Activated CD4-positive, alpha-beta T cell treated with anti-CD3 and anti-CD28 coated beads, Interleukin-2, amount 50 U/mL, for 48 hours (primary cell): ENCODE measurements around the gene PHETA2.

Source experiments
- DNase-seq, 2 experiments: peaks; one replicate each; pipeline ENCODE4 v3.0.0-alpha.2; 2020

The PHETA2 gene, protein sequence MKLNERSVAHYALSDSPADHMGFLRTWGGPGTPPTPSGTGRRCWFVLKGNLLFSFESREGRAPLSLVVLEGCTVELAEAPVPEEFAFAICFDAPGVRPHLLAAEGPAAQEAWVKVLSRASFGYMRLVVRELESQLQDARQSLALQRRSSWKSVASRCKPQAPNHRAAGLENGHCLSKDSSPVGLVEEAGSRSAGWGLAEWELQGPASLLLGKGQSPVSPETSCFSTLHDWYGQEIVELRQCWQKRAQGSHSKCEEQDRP

DNA sequence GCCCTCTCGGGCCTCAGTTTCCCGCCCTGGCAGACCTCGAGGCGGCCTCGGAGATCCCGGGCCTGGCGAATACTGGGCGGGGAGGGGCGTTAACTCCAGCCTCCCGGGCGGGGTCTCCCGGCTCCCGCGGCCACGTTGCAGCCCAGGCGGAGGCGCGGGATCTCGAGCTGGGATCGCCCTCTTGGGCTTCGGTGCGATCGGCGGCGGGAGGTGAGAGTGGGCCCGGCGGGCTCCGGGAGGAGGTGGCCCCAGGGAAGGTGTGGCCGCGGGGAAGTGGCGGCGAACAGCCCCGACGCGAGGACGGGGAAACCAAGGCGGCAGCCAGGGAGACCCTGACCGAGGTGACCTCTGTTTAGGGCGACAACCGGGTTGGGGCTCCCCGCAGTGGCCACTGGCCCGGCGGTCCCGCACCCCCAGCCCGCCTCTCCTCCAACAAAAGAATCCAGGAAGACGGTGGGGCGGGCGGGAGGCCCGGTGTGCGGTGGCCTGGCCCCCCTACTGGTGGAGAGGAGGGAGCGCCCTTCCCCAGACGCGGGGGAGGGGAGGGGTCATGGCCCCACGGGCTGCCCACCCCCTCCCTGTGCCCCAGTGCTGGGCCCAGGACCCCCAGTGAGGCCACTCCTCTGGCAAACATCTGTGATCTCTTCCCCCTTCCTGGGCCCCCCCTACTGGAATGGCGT is at the start of gene PHETA2:
Gene PHETA2 (plus strand): TSS at position 117 of the 680 bp plus-strand sequence. CDS start 3,046 bp downstream, outside the sequence.
- DNase-seq = peak; percentile 58 to 65

DNA sequence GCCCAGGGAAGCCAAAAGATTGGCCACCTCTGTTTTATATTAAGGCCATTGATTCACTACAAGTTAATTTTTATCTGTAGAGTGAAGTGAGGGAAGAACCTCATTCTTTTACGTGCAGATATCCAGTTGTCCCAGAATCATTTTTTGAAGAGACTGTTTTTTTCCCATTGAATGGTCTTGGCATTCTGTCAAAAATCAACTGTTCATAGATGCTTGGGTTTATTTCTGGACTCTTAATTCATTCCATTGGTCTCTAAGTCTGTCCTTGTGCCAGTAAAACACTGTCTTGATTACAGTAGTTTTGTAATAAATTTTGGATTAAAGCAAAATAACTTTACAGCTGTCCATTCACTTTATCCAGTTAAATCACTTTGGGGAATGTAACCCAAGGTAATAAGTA is 48.6 kb upstream of the PHETA2 start:
- no peak for DNase-seq

DNA sequence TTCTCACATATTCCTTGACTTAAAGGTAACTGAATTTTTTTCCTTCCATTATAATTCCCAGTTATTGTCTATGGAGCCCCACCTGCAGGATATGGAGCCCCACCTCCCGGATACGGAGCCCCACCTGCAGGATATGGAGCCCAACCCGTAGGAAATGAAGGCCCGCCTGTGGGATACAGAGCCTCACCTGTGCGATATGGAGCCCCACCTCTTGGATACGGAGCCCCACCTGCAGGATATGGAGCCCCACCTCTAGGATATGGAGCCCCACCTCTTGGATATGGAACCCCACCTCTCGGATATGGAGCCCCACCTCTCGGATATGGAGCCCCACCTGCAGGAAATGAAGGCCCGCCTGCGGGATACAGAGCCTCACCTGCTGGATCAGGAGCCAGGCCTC is 47.3 kb upstream of the PHETA2 start:
- DNase-seq = no peak

DNA sequence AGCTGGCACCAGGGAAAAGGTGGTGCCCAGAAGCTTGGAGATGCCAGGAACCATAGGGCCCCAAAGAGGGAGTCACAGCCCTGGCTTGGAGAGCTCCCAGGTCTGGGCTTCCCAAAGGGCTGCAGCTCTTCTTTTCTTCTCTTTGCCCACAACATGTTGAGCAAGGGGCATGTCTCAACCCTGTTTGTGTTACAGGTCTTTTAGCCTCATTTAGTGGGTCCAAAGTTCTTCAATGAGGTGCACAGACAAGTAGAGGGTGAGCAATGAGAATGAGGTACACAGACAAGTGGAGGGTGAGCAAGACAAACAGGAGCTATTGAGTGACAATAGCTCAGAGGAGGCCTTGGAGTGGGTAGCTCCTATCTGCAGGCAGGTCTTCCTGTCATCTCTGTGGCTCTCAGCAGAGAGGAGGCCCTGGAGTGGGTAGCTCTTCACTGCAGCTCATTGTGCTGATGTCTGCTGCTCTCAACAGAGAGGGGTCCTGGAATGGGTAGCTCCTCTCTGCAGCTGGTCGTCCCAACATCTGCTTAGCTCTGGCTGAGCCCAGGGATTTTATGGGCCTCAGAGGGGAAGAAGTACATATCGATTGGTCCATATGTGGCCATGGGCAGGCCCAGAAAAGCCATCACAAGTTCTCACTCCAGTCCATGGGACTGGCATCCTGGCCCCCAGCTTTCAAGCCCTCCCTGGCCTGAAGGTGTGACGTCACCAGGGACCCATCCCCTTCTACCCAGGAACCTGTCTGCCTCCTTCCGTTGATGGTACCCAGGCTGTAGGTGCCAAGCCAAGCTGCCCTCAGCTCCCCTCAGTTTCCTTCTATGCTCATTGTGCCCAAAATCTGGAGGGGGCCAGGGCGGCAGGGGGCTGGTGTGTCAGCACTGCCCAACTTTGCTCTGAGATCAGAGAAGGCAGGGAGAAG is 40.5 kb upstream of the PHETA2 start:
- no peak for DNase-seq

DNA sequence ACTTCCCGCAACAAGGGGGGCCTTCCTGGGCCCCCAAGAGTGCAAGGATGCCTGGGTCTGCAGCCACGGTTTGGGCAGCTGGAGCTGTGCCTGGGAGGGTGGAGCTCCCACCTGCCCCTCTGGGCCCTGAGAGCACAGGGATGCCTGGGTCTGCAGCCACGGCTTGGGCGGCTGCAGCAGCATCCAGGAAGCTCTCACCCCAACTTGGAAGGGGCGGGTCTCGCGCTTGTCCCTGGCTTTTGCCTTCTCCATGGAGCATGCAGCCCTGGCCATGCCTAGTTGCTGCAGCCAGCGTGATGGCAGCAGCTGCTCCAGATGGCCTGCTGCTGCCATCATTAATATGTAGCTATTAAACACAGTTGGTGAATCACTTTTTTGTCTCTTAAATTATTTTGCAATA is 38.8 kb upstream of the PHETA2 start:
- no peak for DNase-seq

DNA sequence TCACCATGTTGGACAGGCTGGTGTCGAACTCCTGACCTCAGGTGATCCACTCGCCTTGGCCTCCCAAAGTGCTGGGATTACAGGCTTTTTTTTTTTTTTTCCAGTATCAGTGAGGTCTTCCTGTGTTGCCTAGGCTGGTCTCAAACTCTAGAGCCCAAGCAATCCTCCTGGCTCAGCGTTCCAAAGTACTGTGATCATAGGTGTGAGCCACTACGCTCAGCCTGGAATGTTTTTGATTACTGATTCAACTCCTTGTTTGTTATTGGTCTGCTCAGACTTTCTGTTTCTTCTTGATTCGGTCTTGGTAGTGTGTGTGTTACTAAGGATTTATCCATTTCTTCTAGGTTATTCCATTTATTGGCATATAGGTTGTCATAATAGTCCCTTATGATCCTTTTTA is 34.8 kb upstream of the PHETA2 start:
- no peak for DNase-seq

DNA sequence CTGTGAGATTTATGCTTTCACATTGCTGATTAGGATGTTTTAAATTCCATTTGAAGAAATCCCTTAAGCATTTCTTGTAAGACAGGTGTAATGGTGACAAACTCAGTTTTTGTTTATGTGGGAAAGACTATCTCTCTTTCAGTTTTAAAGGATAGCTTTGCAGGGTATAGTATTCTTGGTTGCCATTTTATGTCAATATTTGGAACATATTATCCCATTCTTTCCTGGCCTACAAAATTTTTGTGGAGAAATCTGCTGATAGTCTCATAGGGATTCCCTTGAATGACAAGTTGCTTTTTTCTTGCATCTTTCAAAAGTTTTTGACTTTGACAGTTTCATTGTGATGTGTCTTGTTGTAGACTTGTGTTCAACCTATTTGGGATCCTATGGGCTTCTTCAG is 32.3 kb upstream of the PHETA2 start:
- DNase-seq = no peak

DNA sequence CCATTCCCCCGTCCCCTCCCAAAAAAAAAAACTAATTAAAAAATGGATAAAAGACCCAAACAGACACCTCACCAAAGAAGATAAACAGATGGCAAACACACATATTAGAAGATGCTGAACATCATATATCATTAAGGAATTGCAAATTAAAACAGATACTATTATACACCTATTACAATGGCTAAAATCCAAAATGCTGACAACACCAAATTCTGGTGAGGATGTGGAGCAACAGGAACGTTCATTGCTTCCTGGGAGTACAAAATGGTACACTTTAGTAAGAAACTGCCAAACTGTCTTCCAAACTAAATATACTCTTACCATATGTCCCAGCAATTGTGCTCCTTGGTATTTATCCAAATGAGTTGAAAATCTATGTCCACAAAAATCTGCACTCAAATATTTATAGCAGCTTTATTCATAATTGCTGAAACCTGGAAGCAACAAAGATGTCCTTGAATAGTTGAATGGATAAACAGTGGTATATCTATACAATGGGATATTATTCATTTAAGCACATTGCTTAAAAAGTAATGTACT is 23.3 kb upstream of the PHETA2 start:
- DNase-seq = no peak

DNA sequence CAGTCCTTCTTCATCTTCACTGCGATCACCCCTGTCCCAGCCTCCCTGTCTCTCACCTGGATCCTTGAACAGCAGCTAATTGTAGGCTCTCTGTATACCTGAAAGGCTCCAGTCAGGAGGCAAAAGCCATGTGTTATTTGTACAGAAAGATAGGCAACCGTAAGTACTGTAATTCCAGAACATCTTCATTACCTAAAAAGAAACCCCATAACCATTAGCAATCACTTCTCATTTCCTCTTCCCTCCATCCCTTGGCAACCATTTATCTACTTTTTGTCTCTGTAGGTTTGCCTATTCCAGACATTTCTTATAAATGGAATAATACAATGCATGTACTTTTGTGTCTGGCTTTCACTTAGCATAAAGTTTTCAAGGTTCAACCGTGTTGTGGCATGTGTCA is 21.3 kb upstream of the PHETA2 start:
- DNase-seq = no peak

DNA sequence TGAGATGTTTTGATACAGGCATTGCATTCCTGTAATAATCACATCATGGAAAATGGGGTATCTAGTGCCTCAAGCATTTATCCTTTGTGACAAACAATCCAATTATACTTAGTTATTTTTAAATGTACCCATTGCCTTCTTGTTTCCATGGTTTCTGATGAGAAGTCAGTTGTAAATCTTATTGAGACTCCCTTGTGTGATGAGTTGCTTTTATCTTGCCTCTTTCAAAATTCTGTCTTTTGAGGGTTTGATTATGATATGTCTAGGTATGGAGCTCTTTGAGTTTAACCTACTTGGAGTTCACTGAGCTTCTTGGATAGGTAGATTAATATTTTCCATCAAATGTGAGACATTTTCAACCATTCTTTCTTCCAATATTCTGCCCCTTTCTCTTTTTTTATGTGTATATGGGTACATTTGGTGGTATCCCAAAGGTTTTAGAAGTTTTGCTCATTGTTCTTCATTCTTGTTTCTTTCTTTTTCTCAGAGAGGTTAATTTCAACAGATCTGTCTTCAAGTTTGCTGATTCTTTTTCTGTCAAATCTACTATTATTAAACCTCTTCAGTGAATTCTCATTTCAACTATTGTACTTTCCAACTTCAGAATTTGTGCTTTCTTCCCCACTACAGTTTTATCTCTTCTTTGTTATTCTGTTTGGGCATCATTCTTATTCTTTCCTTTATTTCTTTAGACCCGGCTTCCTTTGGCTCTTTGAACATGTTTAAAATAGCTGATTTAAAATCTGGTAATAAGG is 17.1 kb upstream of the PHETA2 start:
- no peak for DNase-seq

DNA sequence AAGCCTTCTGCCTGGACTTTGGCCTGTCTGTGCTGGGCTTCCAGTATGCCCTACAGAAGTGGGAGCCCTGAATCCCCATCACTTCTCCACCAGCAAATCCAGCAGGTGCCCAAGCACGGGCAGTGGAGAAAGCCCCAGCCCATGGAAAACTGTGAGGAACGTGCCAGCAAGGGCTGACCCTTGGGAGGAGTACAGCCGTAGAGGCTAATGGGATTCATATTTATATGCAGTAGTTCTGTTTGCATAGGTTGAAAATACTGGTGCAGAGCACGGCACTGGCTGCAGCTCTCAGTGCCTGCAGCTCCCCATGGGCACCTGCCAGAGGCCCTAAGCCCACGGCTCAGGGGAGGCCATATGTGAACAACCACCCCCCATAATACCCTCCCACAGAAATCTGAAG is 13.6 kb upstream of the PHETA2 start:
- no peak for DNase-seq

DNA sequence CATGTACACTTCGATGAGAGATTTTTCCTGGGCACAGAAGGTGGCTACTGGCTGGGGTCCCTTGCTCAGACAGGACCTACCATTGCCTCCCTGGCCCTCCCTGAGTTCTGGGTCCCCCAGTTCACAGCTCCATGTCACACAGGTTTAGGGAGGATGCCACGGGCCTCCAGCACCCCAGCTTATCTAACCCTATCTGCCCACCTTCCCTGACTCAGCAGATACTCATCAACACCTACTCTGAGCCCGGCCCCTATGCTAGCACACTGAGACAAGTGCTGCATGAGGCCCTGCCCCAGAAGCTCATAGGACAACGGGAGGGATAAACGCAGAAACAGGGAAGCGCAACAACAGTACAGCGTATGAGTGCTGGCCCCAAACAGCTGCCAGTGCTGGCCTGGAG is 13.0 kb upstream of the PHETA2 start:
- DNase-seq = no peak

DNA sequence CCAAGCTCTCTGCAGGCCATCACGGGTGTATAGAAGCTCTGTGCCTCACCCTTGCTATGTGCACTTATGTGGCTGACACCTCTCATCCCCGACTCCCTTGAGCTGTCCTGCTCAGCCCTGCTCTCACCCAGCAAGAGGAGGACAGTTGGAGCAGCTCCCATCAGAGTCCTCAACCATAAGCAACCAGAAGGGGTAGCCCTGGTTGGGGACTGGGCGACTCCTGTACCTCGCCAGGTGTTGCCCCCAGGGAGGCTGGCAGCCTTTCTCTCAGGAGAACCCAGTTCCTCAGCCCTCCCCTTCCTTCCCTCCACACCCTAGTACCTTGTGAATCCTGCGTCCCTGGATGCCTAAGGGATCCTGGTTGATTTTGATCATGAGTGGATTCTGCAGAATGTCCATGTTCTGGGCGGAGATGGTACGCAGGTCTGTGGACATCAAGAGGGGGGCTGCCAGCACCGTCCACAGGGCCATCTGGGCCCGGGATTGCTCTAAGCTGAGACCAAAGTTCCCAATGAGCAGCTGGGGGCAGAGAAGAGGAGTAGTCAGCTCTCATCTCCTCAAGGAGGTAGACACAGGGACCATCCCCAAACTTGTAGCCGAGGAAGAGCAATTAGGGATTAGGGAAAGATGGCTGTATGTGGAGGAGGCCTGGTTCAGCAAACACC is 11.4 kb upstream of the PHETA2 start:
- no peak for DNase-seq

DNA sequence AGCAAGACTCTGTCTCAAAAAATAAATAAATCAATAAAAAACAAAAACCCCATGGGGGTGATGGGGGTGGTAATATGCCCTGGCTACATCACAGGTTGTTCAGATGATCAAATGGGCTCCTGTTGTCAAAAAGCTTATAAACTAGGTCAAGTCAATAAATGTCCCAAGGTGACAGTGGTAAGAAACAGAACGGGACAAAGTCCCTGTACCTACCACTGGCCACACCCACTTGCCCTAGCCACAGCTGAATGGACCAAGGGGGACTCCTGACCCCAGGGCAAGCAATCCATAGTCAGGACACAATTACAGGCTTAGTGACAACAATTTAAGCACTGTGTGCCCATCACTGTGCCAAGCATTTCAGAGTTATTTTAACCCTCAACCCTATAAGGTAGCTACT is 9.4 kb upstream of the PHETA2 start:
- DNase-seq = no peak

DNA sequence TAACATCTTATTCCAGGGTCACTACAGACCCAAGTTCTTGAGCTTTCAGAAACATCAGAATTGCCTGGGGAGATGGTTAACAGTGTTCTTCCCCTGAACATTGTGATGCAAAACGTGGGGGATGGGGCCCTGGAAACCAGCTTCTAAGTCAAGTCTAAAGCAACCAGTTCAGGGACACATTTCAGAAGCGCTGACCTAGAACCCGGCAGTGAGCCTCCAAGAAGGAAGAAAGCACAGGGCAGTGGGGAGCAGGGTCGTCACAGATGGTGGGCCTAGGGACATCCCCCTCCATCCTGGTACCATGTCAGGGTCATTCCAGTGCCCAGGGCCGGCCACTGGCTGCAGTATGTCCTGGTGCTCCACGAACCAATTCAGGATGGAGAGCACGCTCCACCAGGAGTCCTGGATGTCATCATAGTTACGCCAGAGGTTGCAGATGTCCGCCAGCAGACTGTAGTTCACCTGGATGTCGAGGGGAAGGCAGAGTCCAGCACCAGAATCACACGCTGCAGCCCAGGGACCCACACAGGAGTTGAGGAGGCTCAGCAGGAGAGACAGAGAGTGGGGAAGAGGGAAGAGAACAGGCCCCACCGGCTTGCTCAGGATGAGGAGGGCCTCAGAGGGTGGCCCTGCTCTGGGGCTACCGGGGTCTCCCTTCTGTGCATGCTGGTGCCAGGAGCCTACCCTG is 8.5 kb upstream of the PHETA2 start:
- DNase-seq = no peak

DNA sequence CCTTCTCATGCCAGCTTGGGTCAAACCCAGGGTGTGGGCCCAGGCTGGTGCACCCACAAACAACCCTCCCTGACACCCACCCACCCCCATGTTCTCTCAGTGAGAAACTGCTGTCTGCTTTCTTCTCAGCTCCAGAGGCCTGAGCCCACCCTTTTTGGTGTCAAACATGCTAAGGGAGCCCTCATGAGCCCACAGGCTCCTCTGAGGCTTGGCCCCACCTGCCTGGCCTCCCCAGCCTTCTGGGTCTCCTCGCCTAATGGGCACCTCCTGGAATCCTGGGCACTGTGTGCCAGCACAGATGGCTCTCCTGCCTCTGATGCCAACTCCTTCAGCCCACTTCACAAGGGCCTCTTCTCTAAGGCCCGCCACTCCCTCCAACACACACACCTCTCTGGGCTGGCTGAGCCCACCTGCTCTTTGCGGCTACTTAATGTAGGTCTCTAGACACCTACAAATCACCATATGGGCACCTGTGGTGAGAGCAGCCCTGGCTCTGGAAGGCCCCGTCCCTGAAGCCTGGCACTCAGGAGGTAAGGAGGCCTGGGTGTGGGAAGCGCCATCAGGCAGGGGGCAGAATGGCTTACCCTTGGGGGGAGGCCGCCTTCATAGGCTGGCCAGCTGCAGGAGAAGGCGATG is 7.8 kb upstream of the PHETA2 start:
- no peak for DNase-seq

DNA sequence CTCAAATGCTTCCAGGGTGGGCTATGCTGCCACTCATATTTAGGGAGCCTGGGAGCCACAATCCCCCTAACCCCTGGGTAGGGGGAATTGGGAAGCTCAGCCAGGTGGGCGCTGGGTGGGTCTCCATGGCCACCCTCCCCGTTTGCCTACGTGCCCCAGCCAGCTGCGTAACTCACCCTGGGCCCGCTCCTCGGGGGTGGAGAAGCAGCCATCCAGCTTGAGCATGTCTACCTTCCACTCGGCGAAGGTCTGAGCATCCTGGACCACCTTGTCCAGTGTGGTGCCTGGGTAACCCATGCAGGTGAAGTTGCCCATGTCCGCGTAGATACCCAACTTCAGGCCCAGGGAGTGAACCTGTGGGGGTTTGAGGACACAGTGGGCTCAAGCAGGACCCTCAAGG is 7.1 kb upstream of the PHETA2 start:
- no peak for DNase-seq

DNA sequence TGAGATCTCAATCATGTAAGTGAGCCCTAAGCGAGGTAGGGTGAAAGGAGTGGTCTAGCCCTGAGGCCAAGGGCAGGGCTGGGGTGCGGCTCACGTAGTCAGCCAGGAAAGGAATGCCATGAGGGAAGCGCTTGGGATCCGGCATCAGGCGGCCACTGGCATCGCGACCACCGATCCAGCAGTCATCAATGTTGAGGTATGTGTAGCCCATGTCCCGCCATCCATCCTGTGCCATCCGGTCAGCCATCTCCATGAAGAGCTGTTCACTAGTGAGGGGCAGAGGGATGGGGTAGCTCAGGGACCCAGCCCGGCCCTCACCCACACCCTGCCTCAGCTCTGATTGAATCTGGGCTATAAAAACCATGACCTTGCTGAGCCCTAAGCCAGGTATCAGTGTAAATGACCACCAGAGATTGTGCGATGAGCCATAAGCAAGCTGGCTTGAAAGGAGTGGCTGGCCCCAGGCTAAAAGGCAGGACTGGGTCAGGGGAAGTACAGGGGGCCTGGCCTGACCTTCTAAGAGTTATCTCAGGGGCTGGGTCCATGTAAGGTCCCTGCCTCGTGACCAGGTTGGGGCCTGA is 6.3 kb upstream of the PHETA2 start:
- DNase-seq = no peak

DNA sequence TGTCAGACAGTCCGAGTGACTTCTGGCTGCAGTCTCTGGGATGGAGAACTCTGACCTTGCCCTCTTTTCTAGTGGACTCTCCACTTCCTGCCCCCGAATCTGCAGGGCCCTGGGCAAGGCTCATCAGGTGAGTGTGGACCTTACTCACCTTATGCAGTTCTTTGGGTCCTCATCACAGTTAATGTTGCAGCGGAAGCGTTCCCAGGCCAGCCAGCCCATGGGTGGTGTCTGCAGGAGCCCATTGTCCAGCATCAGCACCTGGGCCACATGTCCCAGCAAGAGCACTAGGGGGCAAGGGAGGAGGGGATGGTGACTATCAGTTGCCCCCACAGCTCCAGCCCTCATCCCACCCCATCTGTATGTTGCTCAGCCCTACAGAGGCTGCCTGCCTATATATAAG is 5.8 kb upstream of the PHETA2 start:
- DNase-seq = no peak

DNA sequence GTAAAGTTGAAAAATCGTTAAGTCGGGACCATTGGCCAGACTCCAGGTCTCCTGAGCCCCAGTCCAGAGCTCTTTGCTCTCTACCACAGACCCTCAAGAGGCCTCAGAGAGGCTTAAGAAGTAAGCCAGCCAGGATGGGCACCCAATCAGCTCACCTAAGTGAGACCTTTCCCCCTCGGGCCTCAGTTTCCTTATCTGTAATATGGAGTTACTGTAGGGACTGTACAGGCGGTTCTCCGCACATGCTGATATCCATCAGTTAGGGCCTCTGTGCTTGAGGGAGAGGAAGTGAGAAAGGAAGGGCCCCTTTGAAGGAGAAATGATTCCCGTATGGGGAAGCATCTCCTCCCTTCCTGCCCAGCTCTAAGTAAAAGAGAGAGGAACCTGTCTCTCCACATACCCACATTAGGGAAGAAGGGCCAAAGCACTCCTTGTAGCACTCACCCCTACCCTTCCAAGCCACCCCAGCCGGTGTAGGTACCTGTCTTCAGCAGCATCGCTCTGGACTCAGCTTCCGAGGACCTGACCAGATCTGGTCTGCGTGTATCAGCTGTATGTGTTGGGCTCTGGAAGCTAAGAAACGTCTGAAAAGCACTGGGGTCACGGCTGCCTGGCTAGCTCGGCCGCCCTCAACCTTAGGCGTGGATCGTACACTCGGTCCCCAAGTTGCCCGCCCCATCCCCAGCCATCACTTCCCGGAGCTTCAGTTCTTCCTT is 4.1 kb upstream of the PHETA2 start:
- no peak for DNase-seq
